Measurements from ENCODE around the gene TMEM198.
A peak's percentile ranks its signal among the peaks of the same experiment; 100 is the strongest.

TMEM198 gene

GRCh38 chr2:219569041-219569440 is 25.2 kb downstream of the TMEM198 start:
- no peak for DNase-seq (ENCODE audit: low read depth in 2 of 2)
- TF ChIP-seq CTCF (IDR thresholded peaks at IDR 0.05; ENCODE audit: low read depth, low read length) = no peak
- H3K4me3 ChIP-seq (replicated peaks in 1 of 2; ENCODE audit: low read depth in 2 of 2, low read length in 2 of 2) = no peak overlapping the region

- no peak for TF ChIP-seq CTCF (IDR thresholded peaks at IDR 0.05; ENCODE audit: low read depth, low read length)
- no peak for DNase-seq (ENCODE audit: low read depth in 2 of 2)
- H3K4me3 ChIP-seq (replicated peaks in 1 of 2; ENCODE audit: low read depth in 2 of 2, low read length in 2 of 2) = peak overlapping the region in 1 of 2 donors; percentile 49
Observed at GRCh38 chr2:219569635-219570034, 25.8 kb downstream of the TMEM198 start.

GRCh38 chr2:219570194-219570923 is 26.5 kb downstream of the TMEM198 start:
- peak overlapping the region; percentile 49 to 70 for H3K4me3 ChIP-seq (replicated peaks in 1 of 2; ENCODE audit: low read depth in 2 of 2, low read length in 2 of 2)
- DNase-seq (ENCODE audit: low read depth in 2 of 2) = peak; percentile 35 to 40
- TF ChIP-seq CTCF (IDR thresholded peaks at IDR 0.05; ENCODE audit: low read depth, low read length) = no peak

- DNase-seq (ENCODE audit: low read depth in 2 of 2) = peak; percentile 31 to 40
- TF ChIP-seq CTCF (IDR thresholded peaks at IDR 0.05; ENCODE audit: low read depth, low read length) = no peak
- H3K4me3 ChIP-seq (replicated peaks in 1 of 2; ENCODE audit: low read depth in 2 of 2, low read length in 2 of 2) = peak overlapping the region; percentile 58 to 70
Observed at GRCh38 chr2:219570924-219571310, 27.1 kb downstream of the TMEM198 start.

GRCh38 chr2:219571311-219572236 is 27.7 kb downstream of the TMEM198 start, which contains the start of gene OBSL1:
Gene OBSL1, minus strand, starts transcription at chr2:219571539. Its CDS starts 307 bp downstream, at chr2:219571232.
- H3K4me3 ChIP-seq (replicated peaks in 1 of 2; ENCODE audit: low read depth in 2 of 2, low read length in 2 of 2) = peak within 1 kb of the TSS; percentile 58 to 70
- peak; percentile 58 to 91 for DNase-seq (ENCODE audit: low read depth in 2 of 2)
- TF ChIP-seq CTCF (IDR thresholded peaks at IDR 0.05; ENCODE audit: low read depth, low read length) = no peak

GRCh38 chr2:219572237-219573001 is 28.6 kb downstream of the TMEM198 start, which contains the start of gene INHA:
Gene INHA, plus strand, starts transcription at chr2:219572310. Its CDS starts 65 bp downstream, at chr2:219572375.
- DNase-seq (ENCODE audit: low read depth in 2 of 2) = no peak
- no peak for TF ChIP-seq CTCF (IDR thresholded peaks at IDR 0.05; ENCODE audit: low read depth, low read length)
- H3K4me3 ChIP-seq (replicated peaks in 1 of 2; ENCODE audit: low read depth in 2 of 2, low read length in 2 of 2) = peak within 1 kb of the TSS; percentile 40 to 70
